NOMO-1 treated with dmso at 0.1 percent for 144 hours (cell line): ENCODE data around the gene DYRK1A.

Source experiments
- DNase-seq: peaks from one replicate; lab custom pipeline; 2025; ENCODE audit not compliant: unreplicated experiment; lab: John Stamatoyannopoulos, UW

Gene DYRK1A

GRCh38 chr21:37447288-37447936 is 80.8 kb downstream of the DYRK1A start:
- no peak for DNase-seq

- DNase-seq, result no peak
Observed at GRCh38 chr21:37449302-37449937, 82.8 kb downstream of the DYRK1A start.

- DNase-seq, result no peak
Observed at GRCh38 chr21:37450445-37450941, 83.9 kb downstream of the DYRK1A start.

GRCh38 chr21:37451446-37451845 is 84.9 kb downstream of the DYRK1A start:
- DNase-seq, result no peak

GRCh38 chr21:37452227-37452626 is 85.7 kb downstream of the DYRK1A start:
- DNase-seq, result no peak

GRCh38 chr21:37453350-37453749 is 86.8 kb downstream of the DYRK1A start:
- no peak for DNase-seq

GRCh38 chr21:37454869-37455503 is 88.4 kb downstream of the DYRK1A start:
- DNase-seq, result no peak

GRCh38 chr21:37455504-37455911 is 88.9 kb downstream of the DYRK1A start:
- no peak for DNase-seq

- DNase-seq, result no peak
Observed at GRCh38 chr21:37458669-37459276, 92.2 kb downstream of the DYRK1A start.

GRCh38 chr21:37459575-37459974 is 93.0 kb downstream of the DYRK1A start:
- no peak for DNase-seq

GRCh38 chr21:37460196-37460595 is 93.6 kb downstream of the DYRK1A start:
- no peak for DNase-seq

- DNase-seq, result no peak
Observed at GRCh38 chr21:37461479-37461878, 94.9 kb downstream of the DYRK1A start.

- no peak for DNase-seq
Observed at GRCh38 chr21:37462087-37462861, 95.7 kb downstream of the DYRK1A start.

GRCh38 chr21:37463083-37463801 is 96.7 kb downstream of the DYRK1A start:
- no peak for DNase-seq

- no peak for DNase-seq
Observed at GRCh38 chr21:37467082-37467481, 100.5 kb downstream of the DYRK1A start.

GRCh38 chr21:37468909-37469308 is 102.3 kb downstream of the DYRK1A start:
- no peak for DNase-seq

GRCh38 chr21:37469441-37469840 is 102.9 kb downstream of the DYRK1A start:
- DNase-seq, result no peak

- DNase-seq, result no peak
Observed at GRCh38 chr21:37472581-37472980, 106.0 kb downstream of the DYRK1A start.

GRCh38 chr21:37473491-37473890 is 106.9 kb downstream of the DYRK1A start:
- no peak for DNase-seq

GRCh38 chr21:37474342-37474741 is 107.8 kb downstream of the DYRK1A start:
- DNase-seq, result no peak
